ENCODE results near the gene ERCC3. TPM values are rescaled to one million over a fixed set of nuclear protein-coding genes. Genes with fewer than 3 reads are reported as not detected.
A peak's percentile ranks its signal among the peaks of the same experiment; 100 is the strongest.
"Not testable (repeated sequence)": the region's sequence is repeated elsewhere in the genome, so short reads cannot be mapped to it uniquely, and the experiment has no call there.

The ERCC3 gene
- total and polyA plus RNA-seq, 7 experiments from 2014 or later = 15.9 to 71.5 (median 49.7) TPM

DNA sequence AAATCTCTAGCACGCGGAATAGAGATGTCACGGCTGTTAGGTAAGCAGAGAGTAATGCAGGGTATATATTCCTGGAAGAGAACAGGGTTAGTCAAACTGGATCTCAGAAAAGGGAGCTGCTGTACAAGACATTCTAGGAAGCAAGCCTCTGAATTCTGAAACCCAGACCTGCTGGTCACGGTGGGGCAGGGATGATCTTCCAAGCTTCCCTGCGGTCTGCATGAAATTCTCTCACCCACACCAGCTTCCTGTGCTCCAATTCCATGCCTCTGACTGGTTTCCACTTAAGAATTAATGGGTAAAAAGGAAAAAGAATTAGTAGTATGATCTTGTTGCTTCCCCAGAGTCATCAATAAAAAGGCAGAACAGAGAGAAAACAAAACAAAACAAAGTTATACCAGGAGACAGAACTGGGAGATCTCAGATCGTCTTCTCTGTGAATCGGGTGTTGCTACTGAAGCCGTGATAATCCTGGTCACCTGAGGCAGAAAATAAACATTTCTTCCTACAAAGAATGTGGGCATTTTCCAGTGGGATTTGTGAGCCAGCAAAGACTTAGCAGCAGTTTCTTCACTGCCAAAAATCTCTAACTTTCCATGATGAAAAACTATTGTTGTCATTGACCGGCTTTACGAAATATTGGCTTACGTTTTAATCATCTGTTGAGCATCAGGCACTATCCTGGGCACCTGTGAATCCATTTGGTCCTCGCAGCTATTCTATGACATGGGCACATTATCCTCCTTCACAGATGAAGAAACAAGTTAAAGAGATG lies 68.6 kb downstream of the ERCC3 start:
- no peak overlapping the region for H3K4me3 Mint-ChIP-seq
- H3K9me3 Mint-ChIP-seq = peaks cover 0 to 23% (median 6%) of the 10 kb centered on the region in 11 donors
- Histone ChIP-seq H3K27me3 (ENCODE audit: control insufficient read depth in 2 of 2, insufficient read depth in 2 of 2, low read length in 2 of 2) (peaks cover 4 to 5% of the 10 kb centered on the region in 2 donors), H3K4me3 (ENCODE audit: low read length) (no peak overlapping the region), H3K4me1 (ENCODE audit: control insufficient read depth in 2 of 2, insufficient read depth in 2 of 2, low read length in 2 of 2) (peaks cover 0 to 5% of the 10 kb centered on the region in 2 donors), H3K36me3 (ENCODE audit: control insufficient read depth in 2 of 3, insufficient read depth in 3 of 3, low read length in 3 of 3) (no peaks in the 10 kb centered on the region), H3K27ac (ENCODE audit: low read depth, low read length) (no peak overlapping the region), H3K9me3 (ENCODE audit: control insufficient read depth in 2 of 3, low read length in 3 of 3) (no peaks in the 10 kb centered on the region)
- H3K4me1 Mint-ChIP-seq = peaks cover 5% of the 10 kb centered on the region in 7 donors
- ATAC-seq = no peak
- H3K27ac Mint-ChIP-seq = no peak overlapping the region
- POLR2A ChIA-PET = no interaction called here
- H3K27me3 Mint-ChIP-seq = peaks cover 37 to 59% (median 49%) of the 10 kb centered on the region in 5 donors
- CTCF ChIA-PET = no interaction called here
- H3K36me3 Mint-ChIP-seq = peaks cover 0 to 8% (median 0%) of the 10 kb centered on the region in 5 donors
- intact Hi-C loops (cut with micrococcal nuclease) = no loop called here
- DNase-seq = no peak

GRCh38 chr2:127224135-127224534 lies 69.8 kb downstream of the ERCC3 start:
- H3K4me3 ChIP-seq (ENCODE audit: low read length); intact Hi-C loops (cut with micrococcal nuclease); H3K9me3 ChIP-seq (ENCODE audit: control insufficient read depth in 2 of 3, low read length in 3 of 3); H3K27ac Mint-ChIP-seq; ATAC-seq; H3K27me3 ChIP-seq (ENCODE audit: control insufficient read depth in 2 of 2, insufficient read depth in 2 of 2, low read length in 2 of 2); H3K4me1 ChIP-seq (ENCODE audit: control insufficient read depth in 2 of 2, insufficient read depth in 2 of 2, low read length in 2 of 2); H3K4me3 Mint-ChIP-seq; CTCF ChIA-PET; POLR2A ChIA-PET; H3K27ac ChIP-seq (ENCODE audit: low read depth, low read length); DNase-seq; H3K36me3 Mint-ChIP-seq; H3K36me3 ChIP-seq (ENCODE audit: control insufficient read depth in 2 of 3, insufficient read depth in 3 of 3, low read length in 3 of 3): not testable (repeated sequence)
- H3K27me3 Mint-ChIP-seq = peaks cover 41 to 67% (median 52%) of the 10 kb centered on the region in 5 donors
- H3K9me3 Mint-ChIP-seq = peaks cover 0 to 23% (median 6%) of the 10 kb centered on the region in 11 donors
- peaks cover 8 to 13% (median 9%) of the 10 kb centered on the region in 7 donors for H3K4me1 Mint-ChIP-seq

GRCh38 chr2:127220768-127221527 lies 73.0 kb downstream of the ERCC3 start:
- peaks cover 8 to 28% (median 23%) of the 10 kb centered on the region in 7 donors for H3K4me1 Mint-ChIP-seq
- H3K27ac ChIP-seq (ENCODE audit: low read depth, low read length) = no peak overlapping the region
- CTCF ChIA-PET = no interaction called here
- no peaks in the 10 kb centered on the region for H3K36me3 ChIP-seq (ENCODE audit: control insufficient read depth in 2 of 3, insufficient read depth in 3 of 3, low read length in 3 of 3)
- H3K9me3 Mint-ChIP-seq = peaks cover 0 to 19% (median 8%) of the 10 kb centered on the region in 11 donors
- H3K27me3 ChIP-seq (ENCODE audit: control insufficient read depth in 2 of 2, insufficient read depth in 2 of 2, low read length in 2 of 2) = peaks cover 8 to 16% of the 10 kb centered on the region in 2 donors
- ATAC-seq (no peak), DNase-seq (no peak)
- peak overlapping the region; percentile 74 to 88 (median 79) for H3K4me3 Mint-ChIP-seq
- intact Hi-C loops (cut with micrococcal nuclease) = no loop called here
- no peaks in the 10 kb centered on the region for H3K9me3 ChIP-seq (ENCODE audit: control insufficient read depth in 2 of 3, low read length in 3 of 3)
- H3K27ac Mint-ChIP-seq = no peak overlapping the region
- POLR2A ChIA-PET = no interaction called here
- H3K4me3 ChIP-seq (ENCODE audit: low read length) = no peak overlapping the region
- H3K27me3 Mint-ChIP-seq = peaks cover 61 to 83% (median 69%) of the 10 kb centered on the region in 5 donors
- H3K4me1 ChIP-seq (ENCODE audit: control insufficient read depth in 2 of 2, insufficient read depth in 2 of 2, low read length in 2 of 2) = peaks cover 0 to 6% of the 10 kb centered on the region in 2 donors
- peaks cover 0 to 7% (median 4%) of the 10 kb centered on the region in 5 donors for H3K36me3 Mint-ChIP-seq

DNA sequence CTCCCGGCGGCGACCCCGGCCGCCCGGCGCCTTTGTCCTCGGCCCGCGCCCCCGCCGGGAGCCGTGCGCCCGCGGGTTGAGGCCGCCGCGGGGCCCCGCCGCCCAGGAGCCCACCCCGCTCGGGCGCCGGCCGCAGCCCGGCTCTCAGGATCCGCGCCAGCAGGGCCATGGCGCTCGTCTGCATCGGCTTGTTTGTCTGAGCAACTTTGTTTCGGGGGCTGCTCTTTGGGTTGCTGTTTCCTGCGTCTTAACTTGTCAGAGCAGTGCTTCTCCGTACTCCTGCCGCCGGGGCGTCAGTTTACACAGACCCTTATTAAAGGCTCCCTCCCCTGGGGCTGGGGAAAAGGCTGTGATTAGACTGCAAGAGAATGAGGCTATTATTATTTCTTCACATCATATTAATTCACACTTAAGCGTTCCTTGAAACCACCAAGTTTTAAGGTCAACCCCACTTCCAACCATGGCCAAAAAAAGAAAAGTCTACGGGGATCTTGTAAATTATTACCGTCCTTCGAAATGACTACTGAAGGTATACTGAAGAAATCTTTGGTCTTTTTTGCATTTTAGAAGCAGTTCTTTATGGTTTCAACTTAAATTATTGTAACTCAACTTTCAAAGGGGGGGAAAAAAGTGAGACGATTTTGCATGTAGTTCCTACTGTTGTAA lies 73.7 kb downstream of the ERCC3 start, which contains the start of gene CYP27C1:
Gene CYP27C1 (minus strand): TSS at position 198 of the 666 bp plus-strand sequence. CDS start 29 bp downstream, at position 169.
- peak within 1 kb of the TSS; percentile 74 to 88 (median 79) for H3K4me3 Mint-ChIP-seq
- H3K4me1 ChIP-seq (ENCODE audit: control insufficient read depth in 2 of 2, insufficient read depth in 2 of 2, low read length in 2 of 2) = peaks cover 0 to 6% of the 10 kb centered on the region in 2 donors
- H3K27me3 ChIP-seq (ENCODE audit: control insufficient read depth in 2 of 2, insufficient read depth in 2 of 2, low read length in 2 of 2) = peaks cover 8 to 16% of the 10 kb centered on the region in 2 donors
- H3K27ac ChIP-seq (ENCODE audit: low read depth, low read length) = no peak within 1 kb of the TSS
- H3K36me3 ChIP-seq (ENCODE audit: control insufficient read depth in 2 of 3, insufficient read depth in 3 of 3, low read length in 3 of 3) = no peaks in the 10 kb centered on the region
- CTCF ChIA-PET = no interaction called here
- no peak for DNase-seq
- H3K27ac Mint-ChIP-seq = peak within 1 kb of the TSS in 1 of 9 donors; percentile 41
- no peaks in the 10 kb centered on the region for H3K9me3 ChIP-seq (ENCODE audit: control insufficient read depth in 2 of 3, low read length in 3 of 3)
- H3K9me3 Mint-ChIP-seq = peaks cover 0 to 19% (median 8%) of the 10 kb centered on the region in 11 donors
- intact Hi-C loops (cut with micrococcal nuclease) = no loop called here
- H3K4me3 ChIP-seq (ENCODE audit: low read length) = no peak within 1 kb of the TSS
- peaks cover 0 to 7% (median 4%) of the 10 kb centered on the region in 5 donors for H3K36me3 Mint-ChIP-seq
- POLR2A ChIA-PET = no interaction called here
- peak; percentile 22 for ATAC-seq
- peaks cover 8 to 28% (median 23%) of the 10 kb centered on the region in 7 donors for H3K4me1 Mint-ChIP-seq
- peaks cover 56 to 80% (median 62%) of the 10 kb centered on the region in 5 donors for H3K27me3 Mint-ChIP-seq

DNA sequence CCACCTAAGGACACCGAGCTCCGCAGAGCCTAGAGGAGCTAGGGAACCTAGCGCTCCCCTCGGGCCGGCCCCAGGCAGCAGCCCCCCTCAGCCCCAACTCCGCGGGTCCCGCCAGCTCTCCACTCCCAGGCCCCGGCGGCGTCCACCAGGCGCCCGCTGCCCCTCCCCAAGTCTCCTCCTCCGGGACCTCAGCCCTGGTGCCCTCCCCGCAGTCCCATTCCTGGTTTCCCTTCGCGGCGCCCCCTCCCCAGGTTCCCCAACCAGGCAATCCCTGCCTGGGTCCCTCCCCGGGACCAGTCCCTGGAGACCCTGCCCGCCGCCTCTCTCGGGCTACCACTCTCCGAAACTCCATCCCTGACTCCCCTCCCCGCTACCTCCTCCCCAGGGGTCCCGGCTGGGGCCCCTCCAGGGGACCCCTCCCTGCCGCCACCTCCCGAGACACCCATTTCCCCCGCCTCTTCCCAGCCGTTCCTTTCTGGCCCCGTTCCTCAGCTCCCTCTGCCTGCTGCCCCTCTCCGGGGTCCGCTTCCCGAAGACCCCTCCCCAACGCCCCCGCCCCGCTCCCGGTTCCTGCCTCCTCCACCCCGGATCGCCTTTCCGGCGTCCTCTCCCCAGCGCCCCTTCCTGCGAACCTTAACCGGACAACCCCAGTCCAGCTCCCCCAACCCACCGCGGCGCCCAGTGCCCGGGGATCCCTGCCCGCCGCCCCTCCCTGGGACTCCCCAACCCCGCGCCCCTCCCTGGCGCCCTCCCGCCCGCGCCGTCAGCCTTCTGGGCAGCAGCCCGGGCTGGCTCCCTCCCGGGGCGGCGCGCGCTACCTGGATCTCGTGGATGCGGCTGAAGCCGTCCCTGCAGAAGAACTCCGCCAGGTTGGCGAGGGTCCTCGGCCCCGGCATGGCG lies 74.5 kb downstream of the ERCC3 start:
- peak; percentile 26 for ATAC-seq
- H3K4me3 ChIP-seq (ENCODE audit: low read length) = no peak overlapping the region
- Mint-ChIP-seq H3K4me1 (peaks cover 8 to 28% (median 23%) of the 10 kb centered on the region in 7 donors), H3K27me3 (peaks cover 54 to 75% (median 59%) of the 10 kb centered on the region in 5 donors), H3K27ac (no peak overlapping the region), H3K9me3 (peaks cover 0 to 19% (median 8%) of the 10 kb centered on the region in 11 donors), H3K4me3 (peak overlapping the region in 8 of 10 donors; percentile 29 to 81 (median 50)), H3K36me3 (peaks cover 0 to 7% (median 4%) of the 10 kb centered on the region in 5 donors)
- intact Hi-C loops (cut with micrococcal nuclease) = no loop called here
- POLR2A ChIA-PET = no interaction called here
- H3K27ac ChIP-seq (ENCODE audit: low read depth, low read length) = no peak overlapping the region
- no peaks in the 10 kb centered on the region for H3K36me3 ChIP-seq (ENCODE audit: control insufficient read depth in 2 of 3, insufficient read depth in 3 of 3, low read length in 3 of 3)
- H3K27me3 ChIP-seq (ENCODE audit: control insufficient read depth in 2 of 2, insufficient read depth in 2 of 2, low read length in 2 of 2) = peaks cover 8 to 16% of the 10 kb centered on the region in 2 donors
- H3K4me1 ChIP-seq (ENCODE audit: control insufficient read depth in 2 of 2, insufficient read depth in 2 of 2, low read length in 2 of 2) = peaks cover 0 to 6% of the 10 kb centered on the region in 2 donors
- DNase-seq = no peak
- H3K9me3 ChIP-seq (ENCODE audit: control insufficient read depth in 2 of 3, low read length in 3 of 3) = no peaks in the 10 kb centered on the region
- CTCF ChIA-PET = no interaction called here

DNA sequence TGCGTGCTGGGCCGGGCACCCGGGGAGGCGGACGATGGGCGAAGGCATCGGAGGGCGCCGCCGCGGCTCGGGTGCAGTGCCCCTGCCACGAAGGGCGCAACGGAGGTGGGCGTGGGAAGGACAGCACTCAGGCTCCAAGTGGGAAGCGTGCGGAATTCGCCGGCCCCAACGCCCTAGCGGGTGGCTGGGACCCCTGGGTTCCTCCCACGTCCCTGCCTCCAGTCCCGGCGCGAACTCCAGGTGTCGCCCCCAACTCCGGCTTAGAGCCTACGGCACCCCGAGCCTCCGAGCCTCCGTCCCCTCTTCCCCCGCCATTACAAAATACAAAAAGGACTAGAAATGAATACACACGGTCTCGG lies 75.2 kb downstream of the ERCC3 start:
- H3K27ac ChIP-seq (ENCODE audit: low read depth, low read length) = no peak overlapping the region
- CTCF ChIA-PET = no interaction called here
- no peak for ATAC-seq
- no peak overlapping the region for H3K4me3 ChIP-seq (ENCODE audit: low read length)
- H3K36me3 Mint-ChIP-seq = peaks cover 0 to 7% (median 4%) of the 10 kb centered on the region in 5 donors
- H3K27ac Mint-ChIP-seq = no peak overlapping the region
- peaks cover 0 to 6% of the 10 kb centered on the region in 2 donors for H3K4me1 ChIP-seq (ENCODE audit: control insufficient read depth in 2 of 2, insufficient read depth in 2 of 2, low read length in 2 of 2)
- H3K27me3 ChIP-seq (ENCODE audit: control insufficient read depth in 2 of 2, insufficient read depth in 2 of 2, low read length in 2 of 2) = peaks cover 8 to 16% of the 10 kb centered on the region in 2 donors
- H3K4me3 Mint-ChIP-seq = peak overlapping the region in 8 of 10 donors; percentile 42 to 83 (median 65)
- DNase-seq = no peak
- POLR2A ChIA-PET = no interaction called here
- intact Hi-C loops (cut with micrococcal nuclease) = no loop called here
- H3K27me3 Mint-ChIP-seq = peaks cover 57 to 74% (median 60%) of the 10 kb centered on the region in 5 donors
- H3K4me1 Mint-ChIP-seq = peaks cover 8 to 28% (median 23%) of the 10 kb centered on the region in 7 donors
- no peaks in the 10 kb centered on the region for H3K36me3 ChIP-seq (ENCODE audit: control insufficient read depth in 2 of 3, insufficient read depth in 3 of 3, low read length in 3 of 3)
- H3K9me3 Mint-ChIP-seq = peaks cover 0 to 19% (median 10%) of the 10 kb centered on the region in 11 donors
- no peaks in the 10 kb centered on the region for H3K9me3 ChIP-seq (ENCODE audit: control insufficient read depth in 2 of 3, low read length in 3 of 3)
